RWPE2 (cell line): Measurements from ENCODE around the gene MAP1S.

ENCODE experiments used
- ATAC-seq: fragments of 200-7000 bp; cut with Tn5 transposase; 3 replicates; pipeline ENCODE4 v1.9.1; 2021; ENCODE audit warnings: low read depth
- DNase-seq: peaks from one replicate; pipeline ENCODE4 v3.0.0-alpha.2; 2020; ENCODE audit warnings: low spot score
- H3K27ac ChIP-seq: fragments of 450-650 bp; 2 replicates; pipeline ENCODE4 v1.5.1; 2017; ENCODE audit warnings: mild to moderate bottlenecking; ENCODE audit not compliant: poor library complexity, severe bottlenecking
- H3K27me3 ChIP-seq: fragments of 250-450 bp; sonication (Bioruptor Pico); 2 replicates; pipeline ENCODE4 v1.5.1; 2021; ENCODE audit warnings: mild to moderate bottlenecking, moderate library complexity; ENCODE audit not compliant: insufficient read depth, poor library complexity, severe bottlenecking
- H3K36me3 ChIP-seq: fragments of 250-450 bp; sonication (Bioruptor Pico); 2 replicates; pipeline ENCODE4 v1.5.1; 2020; ENCODE audit warnings: low read depth, mild to moderate bottlenecking, moderate library complexity
- H3K4me1 ChIP-seq: fragments of 250-450 bp; sonication (Bioruptor Pico); 2 replicates; pipeline ENCODE4 v1.5.1; 2021; ENCODE audit warnings: mild to moderate bottlenecking, moderate library complexity; ENCODE audit not compliant: insufficient read depth, poor library complexity, severe bottlenecking
- H3K4me3 ChIP-seq: fragments of 250-450 bp; sonication (Bioruptor Pico); 2 replicates; pipeline ENCODE4 v1.5.1; 2021; ENCODE audit warnings: mild to moderate bottlenecking, moderate library complexity; ENCODE audit not compliant: severe bottlenecking
- H3K9me3 ChIP-seq: fragments of 250-450 bp; sonication (Bioruptor Pico); 2 replicates; pipeline ENCODE4 v1.5.1; 2021; ENCODE audit warnings: mild to moderate bottlenecking, moderate library complexity; ENCODE audit not compliant: severe bottlenecking
- TF ChIP-seq, protein P1 (sequence below): fragments of 450-650 bp; IDR thresholded peaks from one replicate; pipeline ENCODE4 v1.5.1; 2017; ENCODE audit warnings: mild to moderate bottlenecking, moderate library complexity; ENCODE audit not compliant: poor library complexity, severe bottlenecking

Gene MAP1S

DNA sequence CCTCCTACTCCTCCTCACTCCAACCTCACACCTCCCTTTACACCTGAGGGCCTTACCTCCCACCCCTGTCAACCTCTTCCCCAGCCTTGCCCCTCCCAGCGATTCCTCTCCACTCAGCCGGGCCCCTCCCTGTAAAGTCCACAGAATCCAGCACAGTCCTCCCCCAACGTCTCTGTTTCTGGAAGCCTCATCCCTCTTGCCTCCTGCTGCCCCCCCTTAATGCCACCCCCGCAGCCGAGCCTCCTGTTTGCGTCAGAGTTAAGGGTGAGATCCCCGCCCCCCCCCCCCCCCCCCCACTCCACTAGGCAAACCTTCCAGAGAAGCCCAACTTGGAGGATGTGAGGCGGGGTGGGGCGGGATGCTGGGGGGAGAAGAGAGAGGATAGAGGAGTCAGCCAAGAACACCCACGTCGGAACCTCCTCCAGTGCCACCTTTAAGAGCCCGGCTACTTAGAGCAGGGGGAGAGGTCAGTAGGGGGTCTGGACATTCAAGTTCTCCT lies 33.2 kb upstream of the MAP1S start:
- TF ChIP-seq, protein P1, sequence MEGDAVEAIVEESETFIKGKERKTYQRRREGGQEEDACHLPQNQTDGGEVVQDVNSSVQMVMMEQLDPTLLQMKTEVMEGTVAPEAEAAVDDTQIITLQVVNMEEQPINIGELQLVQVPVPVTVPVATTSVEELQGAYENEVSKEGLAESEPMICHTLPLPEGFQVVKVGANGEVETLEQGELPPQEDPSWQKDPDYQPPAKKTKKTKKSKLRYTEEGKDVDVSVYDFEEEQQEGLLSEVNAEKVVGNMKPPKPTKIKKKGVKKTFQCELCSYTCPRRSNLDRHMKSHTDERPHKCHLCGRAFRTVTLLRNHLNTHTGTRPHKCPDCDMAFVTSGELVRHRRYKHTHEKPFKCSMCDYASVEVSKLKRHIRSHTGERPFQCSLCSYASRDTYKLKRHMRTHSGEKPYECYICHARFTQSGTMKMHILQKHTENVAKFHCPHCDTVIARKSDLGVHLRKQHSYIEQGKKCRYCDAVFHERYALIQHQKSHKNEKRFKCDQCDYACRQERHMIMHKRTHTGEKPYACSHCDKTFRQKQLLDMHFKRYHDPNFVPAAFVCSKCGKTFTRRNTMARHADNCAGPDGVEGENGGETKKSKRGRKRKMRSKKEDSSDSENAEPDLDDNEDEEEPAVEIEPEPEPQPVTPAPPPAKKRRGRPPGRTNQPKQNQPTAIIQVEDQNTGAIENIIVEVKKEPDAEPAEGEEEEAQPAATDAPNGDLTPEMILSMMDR, result no peak
- H3K4me3 ChIP-seq, result no peak overlapping the region
- H3K27me3 ChIP-seq, result peaks cover 23% of the 10 kb centered on the region
- no peaks in the 10 kb centered on the region for H3K9me3 ChIP-seq
- H3K36me3 ChIP-seq, result no peaks in the 10 kb centered on the region
- no peak overlapping the region for H3K27ac ChIP-seq
- H3K4me1 ChIP-seq, result no peaks in the 10 kb centered on the region
- no peak for DNase-seq
- no peak for ATAC-seq

DNA sequence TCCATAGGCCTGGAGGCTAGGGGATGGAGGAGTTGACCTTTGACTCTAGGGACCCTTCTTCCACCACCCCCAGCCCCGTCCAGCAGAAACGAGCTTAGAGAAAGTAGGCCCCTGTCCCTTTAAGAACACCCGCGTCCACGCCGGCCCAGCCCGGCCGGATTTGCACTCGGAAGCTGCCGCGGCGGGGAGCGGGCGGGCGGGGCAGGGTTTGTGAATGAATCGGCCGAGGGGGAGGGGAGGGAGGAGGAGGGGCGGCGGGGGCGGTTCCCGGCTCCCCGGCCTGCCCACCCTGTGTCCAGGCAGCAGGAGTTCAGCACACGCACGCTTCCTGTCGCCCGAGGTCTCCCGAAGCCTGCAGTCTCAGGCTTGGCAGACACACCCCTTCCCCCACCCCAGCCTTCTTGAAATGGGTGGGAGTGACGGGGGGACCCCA lies 32.7 kb upstream of the MAP1S start:
- ATAC-seq (peak; percentile 12; the same call in 1 of the 3 replicates), DNase-seq (no peak)
- Histone ChIP-seq H3K36me3 (no peaks in the 10 kb centered on the region), H3K4me3 (no peak overlapping the region), H3K27me3 (peaks cover 23% of the 10 kb centered on the region), H3K9me3 (no peaks in the 10 kb centered on the region), H3K27ac (no peak overlapping the region), H3K4me1 (no peaks in the 10 kb centered on the region)
- TF ChIP-seq, protein P1, result no peak

DNA sequence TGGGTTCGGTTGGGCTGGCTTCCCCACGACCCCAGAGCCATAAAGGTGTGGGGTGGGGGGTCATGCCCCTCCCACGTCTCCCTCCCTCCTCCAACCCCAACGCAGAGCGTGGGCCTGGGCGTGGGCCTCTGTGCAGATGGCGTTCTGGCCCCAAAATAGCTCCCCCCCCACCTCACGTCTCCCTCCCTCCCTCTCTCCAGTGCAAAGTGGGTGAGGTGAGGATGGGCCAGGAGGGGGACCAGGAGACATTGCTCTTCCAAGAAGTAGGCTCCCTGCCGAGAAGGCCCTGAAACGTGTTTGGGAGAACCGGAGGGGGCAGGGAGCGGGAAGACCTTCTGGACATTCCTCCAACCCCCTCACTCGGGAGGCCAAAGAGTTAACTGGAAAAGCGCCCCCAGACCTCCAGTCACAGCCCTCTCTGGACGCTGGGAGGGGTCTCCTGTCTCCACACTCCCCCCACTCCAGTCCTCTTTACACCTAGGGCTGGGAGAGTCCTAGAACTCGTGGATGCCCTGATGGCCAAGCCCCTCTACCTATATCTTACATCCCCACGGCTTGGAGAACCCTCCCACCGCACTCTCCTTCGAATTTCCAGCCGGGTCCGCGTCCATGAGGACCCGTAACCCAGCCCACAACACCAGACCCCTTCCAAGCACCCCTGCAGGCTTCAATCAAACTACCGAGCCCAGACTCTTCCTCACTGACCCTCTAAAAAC lies 32.0 kb upstream of the MAP1S start:
- H3K4me1 ChIP-seq, result no peaks in the 10 kb centered on the region
- no peak for DNase-seq
- no peaks in the 10 kb centered on the region for H3K9me3 ChIP-seq
- H3K36me3 ChIP-seq, result no peaks in the 10 kb centered on the region
- ATAC-seq, result no peak
- no peak overlapping the region for H3K4me3 ChIP-seq
- no peak overlapping the region for H3K27ac ChIP-seq
- TF ChIP-seq, protein P1, result no peak
- peaks cover 23% of the 10 kb centered on the region for H3K27me3 ChIP-seq

DNA sequence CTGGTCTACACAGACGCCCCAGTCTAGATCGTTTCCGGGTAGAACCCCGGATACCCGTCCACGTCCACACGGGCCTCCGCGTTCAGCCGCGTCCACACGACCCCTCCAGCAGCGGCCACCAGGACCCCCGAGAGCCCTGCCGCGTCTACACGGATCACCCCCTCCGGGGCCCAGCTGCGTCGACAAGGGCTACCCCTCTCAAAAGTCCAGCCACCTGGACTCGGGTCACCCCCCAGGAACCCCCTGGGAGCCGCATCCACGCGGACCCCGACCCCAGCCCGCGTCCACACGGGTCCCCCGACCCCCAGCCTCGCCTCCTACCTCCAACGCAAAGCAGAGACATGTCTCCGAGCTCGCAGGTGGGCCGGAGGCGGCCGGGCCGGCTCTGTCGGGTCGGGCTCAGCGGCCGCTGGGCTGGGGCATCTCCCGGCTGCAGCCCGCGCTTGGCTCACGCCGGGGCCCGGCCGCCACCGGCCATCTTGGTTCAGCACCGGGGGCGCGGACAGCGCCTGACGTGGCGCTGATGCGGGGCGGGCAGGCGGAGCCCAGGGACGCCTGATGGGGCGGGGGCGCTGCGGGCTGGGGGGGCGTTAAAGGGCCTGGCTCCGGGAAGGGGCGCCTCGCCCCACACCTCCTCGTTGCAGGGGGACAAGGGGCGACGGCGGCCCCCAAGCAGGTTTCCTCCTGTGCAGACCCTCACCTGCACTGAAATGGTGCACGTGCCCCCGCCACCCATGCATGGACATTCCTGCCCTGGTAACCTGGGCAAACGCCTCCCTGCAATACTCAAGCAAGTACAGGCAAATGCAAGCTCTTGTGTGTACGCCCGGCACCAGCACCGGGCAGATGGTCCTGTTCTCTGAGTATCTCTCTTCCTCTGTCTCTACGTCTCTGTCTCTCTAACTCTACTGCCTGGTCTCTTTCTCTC lies 31.2 kb upstream of the MAP1S start, which contains the start of gene UNC13A:
Gene UNC13A, minus strand, starts transcription at position 498 of the 928 bp plus-strand sequence. Its CDS starts 155 bp downstream, at position 343.
- Histone ChIP-seq H3K9me3 (no peaks in the 10 kb centered on the region), H3K27ac (no peak within 1 kb of the TSS), H3K27me3 (peaks cover 23% of the 10 kb centered on the region), H3K4me1 (no peaks in the 10 kb centered on the region), H3K36me3 (no peaks in the 10 kb centered on the region), H3K4me3 (no peak within 1 kb of the TSS)
- no peak for DNase-seq
- TF ChIP-seq, protein P1, result no peak
- ATAC-seq, result peak; percentile 81
